Loucy (cell line): ENCODE data around the gene ABLIM2.

Experiments
- H2AFZ ChIP-seq: fragments of 200-600 bp; sonication (generic); 2 replicates; pipeline ENCODE4 v1.6.0; 2016; ENCODE audit warnings: antibody characterized with exemption, mild to moderate bottlenecking, low read length, moderate library complexity
- H3F3A ChIP-seq: fragments of 200-600 bp; 2 replicates; pipeline ENCODE4 v1.6.0; 2016; ENCODE audit warnings: antibody characterized with exemption, low read depth, mild to moderate bottlenecking
- H3K27me3 ChIP-seq: fragments of 200-600 bp; sonication (generic); 2 replicates; pipeline ENCODE4 v1.6.1; 2014; ENCODE audit warnings: low read length, mild to moderate bottlenecking; ENCODE audit not compliant: insufficient read depth, poor library complexity, severe bottlenecking
- H3K36me3 ChIP-seq: fragments of 200-600 bp; sonication (generic); 2 replicates; pipeline ENCODE4 v1.6.1; 2016; ENCODE audit warnings: low read length; ENCODE audit not compliant: insufficient read depth
- H3K4me1 ChIP-seq: fragments of 200-600 bp; sonication (generic); 2 replicates; pipeline ENCODE4 v1.5.1; 2014; ENCODE audit warnings: low read length, mild to moderate bottlenecking; ENCODE audit not compliant: insufficient read depth, poor library complexity, severe bottlenecking
- H3K4me2 ChIP-seq: fragments of 200-600 bp; sonication (generic); 2 replicates; pipeline ENCODE4 v1.6.0; 2014; ENCODE audit warnings: antibody characterized with exemption, low read length, low read depth, mild to moderate bottlenecking; ENCODE audit not compliant: poor library complexity, severe bottlenecking
- H3K4me3 ChIP-seq: fragments of 200-600 bp; sonication (generic); 2 replicates; pipeline ENCODE4 v1.5.1; 2014; ENCODE audit warnings: low read length, mild to moderate bottlenecking, mixed read lengths; ENCODE audit not compliant: poor library complexity, severe bottlenecking
- H3K79me2 ChIP-seq: fragments of 200-600 bp; sonication (generic); 2 replicates; pipeline ENCODE4 v1.6.1; 2014; ENCODE audit warnings: low read length; ENCODE audit not compliant: insufficient read depth
- H3K9ac ChIP-seq: fragments of 200-600 bp; sonication (generic); 2 replicates; pipeline ENCODE4 v1.6.0; 2014; ENCODE audit warnings: mild to moderate bottlenecking, low read depth, low read length, moderate library complexity; ENCODE audit not compliant: poor library complexity, severe bottlenecking
- H3K9me2 ChIP-seq: fragments of 200-600 bp; sonication (generic); replicated peaks from 2 replicates; pipeline ENCODE4 v1.6.1; 2016; ENCODE audit warnings: low read depth, low read length, mixed read lengths
- H3K9me3 ChIP-seq: fragments of 200-600 bp; sonication (generic); 2 replicates; pipeline ENCODE4 v1.6.1; 2014; ENCODE audit warnings: mild to moderate bottlenecking, antibody characterized with exemption, low read length, low read depth; ENCODE audit not compliant: insufficient read depth
- H4K20me1 ChIP-seq: fragments of 200-600 bp; sonication (generic); 2 replicates; pipeline ENCODE4 v1.6.0; 2014; ENCODE audit warnings: antibody characterized with exemption, low read length, mild to moderate bottlenecking; ENCODE audit not compliant: insufficient read depth, poor library complexity, severe bottlenecking
- CTCF ChIP-seq: fragments of 200-600 bp; sonication (generic); conservative IDR thresholded peaks from 2 replicates; pipeline ENCODE4 v1.5.1; 2014; ENCODE audit warnings: mild to moderate bottlenecking, antibody characterized with exemption, low read length
- EZH2phosphoT487 ChIP-seq: fragments of 200-600 bp; IDR thresholded peaks from 2 replicates; pipeline ENCODE4 v1.6.1; 2018; ENCODE audit warnings: antibody characterized with exemption, mild to moderate bottlenecking, moderate library complexity, borderline replicate concordance

The ABLIM2 gene

GRCh38 chr4:8069102-8069752, 89.4 kb downstream of the ABLIM2 start:
- Histone ChIP-seq H3K9me3 (peaks cover 11% of the 10 kb centered on the region; the same call in 1 of the 2 replicates), H3K4me2 (no peak overlapping the region), H3K27me3 (no peaks in the 10 kb centered on the region), H3K9me2 (no peaks in the 10 kb centered on the region), H2AFZ (no peak overlapping the region), H3F3A (no peaks in the 10 kb centered on the region), H3K9ac (no peak overlapping the region), H3K79me2 (no peaks in the 10 kb centered on the region), H3K4me1 (no peaks in the 10 kb centered on the region), H3K4me3 (no peak overlapping the region), H3K36me3 (no peaks in the 10 kb centered on the region), H4K20me1 (no peaks in the 10 kb centered on the region)
- no peak for TF ChIP-seq EZH2phosphoT487
- TF ChIP-seq CTCF: no peak

DNA sequence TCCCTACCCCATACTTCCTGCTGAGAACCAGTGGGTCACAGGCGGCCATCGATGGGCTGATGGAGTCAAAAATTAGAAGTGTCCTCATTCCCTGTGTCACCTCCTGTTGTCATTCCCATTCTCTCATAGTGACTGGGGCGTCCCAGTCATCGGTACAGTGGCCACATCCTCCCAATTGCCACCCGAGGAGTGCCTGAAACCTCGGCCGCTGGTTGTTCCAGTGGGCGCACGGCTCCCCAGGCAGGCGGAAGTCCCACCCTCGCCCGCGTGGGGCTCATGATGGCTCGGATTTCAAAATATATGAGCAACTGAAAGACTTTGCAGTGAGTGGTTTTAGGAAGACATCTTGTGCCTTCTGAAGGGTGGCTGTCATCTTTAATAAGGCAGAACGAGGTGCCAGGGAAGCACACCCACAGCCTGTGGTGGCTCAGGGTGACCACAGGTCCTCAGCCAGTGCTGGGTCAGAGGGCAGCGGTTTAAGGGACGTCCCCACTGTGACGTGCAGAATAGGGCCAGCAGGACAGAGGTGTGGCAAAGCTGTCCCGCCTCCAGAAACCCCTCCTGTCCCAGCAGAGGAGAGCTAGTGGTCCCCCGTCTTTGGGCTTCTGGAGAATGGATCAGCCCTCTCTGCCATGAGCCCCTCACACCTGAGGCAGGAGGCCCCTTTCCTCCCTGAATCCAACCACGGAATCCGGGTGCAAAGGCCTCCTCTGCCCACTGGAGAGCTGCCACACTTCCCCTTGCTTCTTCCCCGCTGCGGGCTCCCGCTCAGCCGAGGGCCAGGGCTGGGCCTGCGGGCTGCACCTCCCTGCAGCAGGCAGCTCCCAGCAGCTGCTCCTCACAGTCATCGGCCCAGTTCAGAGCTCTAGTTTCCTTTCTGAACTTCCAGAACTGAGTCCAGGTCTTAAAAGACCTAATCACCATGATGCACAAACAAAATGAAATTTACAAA, 90.4 kb downstream of the ABLIM2 start:
- H4K20me1 ChIP-seq: no peaks in the 10 kb centered on the region
- H3K9me2 ChIP-seq: no peaks in the 10 kb centered on the region
- H3K27me3 ChIP-seq: no peaks in the 10 kb centered on the region
- H3K4me1 ChIP-seq: no peaks in the 10 kb centered on the region
- no peaks in the 10 kb centered on the region for H3F3A ChIP-seq
- peaks cover 11% of the 10 kb centered on the region; the same call in 1 of the 2 replicates for H3K9me3 ChIP-seq
- H3K79me2 ChIP-seq: no peaks in the 10 kb centered on the region
- no peak overlapping the region for H3K4me2 ChIP-seq
- no peak overlapping the region for H3K9ac ChIP-seq
- H3K4me3 ChIP-seq: no peak overlapping the region
- no peak overlapping the region for H2AFZ ChIP-seq
- TF ChIP-seq CTCF: no peak
- TF ChIP-seq EZH2phosphoT487: no peak
- H3K36me3 ChIP-seq: no peaks in the 10 kb centered on the region

GRCh38 chr4:8067274-8067936, 91.2 kb downstream of the ABLIM2 start:
- TF ChIP-seq EZH2phosphoT487 (no peak), CTCF (no peak)
- H3K4me3 ChIP-seq: no peak overlapping the region
- H3K9ac ChIP-seq: no peak overlapping the region
- H3K27me3 ChIP-seq: no peaks in the 10 kb centered on the region
- no peaks in the 10 kb centered on the region for H3K4me1 ChIP-seq
- peaks cover 11% of the 10 kb centered on the region; the same call in 1 of the 2 replicates for H3K9me3 ChIP-seq
- no peak overlapping the region for H3K4me2 ChIP-seq
- H3K79me2 ChIP-seq: no peaks in the 10 kb centered on the region
- H2AFZ ChIP-seq: no peak overlapping the region
- H3F3A ChIP-seq: no peaks in the 10 kb centered on the region
- no peaks in the 10 kb centered on the region for H3K36me3 ChIP-seq
- no peaks in the 10 kb centered on the region for H3K9me2 ChIP-seq
- H4K20me1 ChIP-seq: no peaks in the 10 kb centered on the region
